ENCODE measurements around the gene KCNAB1.

The KCNAB1 gene

GRCh38 chr3:156285626-156286025 lies 165.2 kb downstream of the KCNAB1 start:
- no peak overlapping the region for H3K9ac ChIP-seq (ENCODE audit: low read length)
- DNase-seq, result no peak
- no peaks in the 10 kb centered on the region for H3F3A ChIP-seq (ENCODE audit: insufficient read depth, low read length)

GRCh38 chr3:156290924-156291271 lies 170.5 kb downstream of the KCNAB1 start:
- no peaks in the 10 kb centered on the region for H4K20me1 ChIP-seq (ENCODE audit: insufficient read depth, low read length)
- H3F3A ChIP-seq (ENCODE audit: insufficient read depth, low read length), result no peaks in the 10 kb centered on the region
- H3K4me1 ChIP-seq (ENCODE audit: low read length), result no peaks in the 10 kb centered on the region
- TF ChIP-seq CTCF (IDR thresholded peaks at IDR 0.05; ENCODE audit: low read length) (no peak), EZH2phosphoT487 (IDR thresholded peaks at IDR 0.05; ENCODE audit: low read length) (no peak), EZH2 (optimal IDR thresholded peaks at IDR 0.05; ENCODE audit: low read depth, low read length) (no peak)
- no peaks in the 10 kb centered on the region for H3K27me3 ChIP-seq (replicated peaks; ENCODE audit: insufficient read depth, low read length)
- H3K4me3 ChIP-seq (ENCODE audit: low read length), result no peak overlapping the region
- H3K36me3 ChIP-seq (replicated peaks; ENCODE audit: insufficient read depth, low read length), result no peaks in the 10 kb centered on the region; the same call in 1 of the 2 replicates
- no peak overlapping the region for H2AFZ ChIP-seq (ENCODE audit: low read length)
- no peaks in the 10 kb centered on the region for H3K9me2 ChIP-seq (replicated peaks; ENCODE audit: insufficient read depth, low read length)
- no peak overlapping the region for H3K27ac ChIP-seq (ENCODE audit: low read length)
- no peak overlapping the region for H3K4me2 ChIP-seq (ENCODE audit: low read depth, low read length)
- H3K9ac ChIP-seq (ENCODE audit: low read length), result no peak overlapping the region
- no peak for DNase-seq
- H3K9me3 ChIP-seq (replicated peaks; ENCODE audit: insufficient read depth, low read length), result no peaks in the 10 kb centered on the region
- H3K79me2 ChIP-seq (ENCODE audit: low read length), result no peaks in the 10 kb centered on the region

More at GRCh38 chr3:156285626-156286025, 165.2 kb downstream of the KCNAB1 start:
- H2AFZ ChIP-seq (ENCODE audit: low read length), result no peak overlapping the region
- no peaks in the 10 kb centered on the region for H4K20me1 ChIP-seq (ENCODE audit: insufficient read depth, low read length)
- H3K9me2 ChIP-seq (replicated peaks; ENCODE audit: insufficient read depth, low read length), result no peaks in the 10 kb centered on the region
- no peaks in the 10 kb centered on the region; the same call in 1 of the 2 replicates for H3K36me3 ChIP-seq (replicated peaks; ENCODE audit: insufficient read depth, low read length)
- H3K27me3 ChIP-seq (replicated peaks; ENCODE audit: insufficient read depth, low read length), result no peaks in the 10 kb centered on the region
- no peak overlapping the region for H3K27ac ChIP-seq (ENCODE audit: low read length)
- H3K4me3 ChIP-seq (ENCODE audit: low read length), result no peak overlapping the region
- no peaks in the 10 kb centered on the region for H3K9me3 ChIP-seq (replicated peaks; ENCODE audit: insufficient read depth, low read length)
- TF ChIP-seq EZH2phosphoT487 (IDR thresholded peaks at IDR 0.05; ENCODE audit: low read length) (no peak), EZH2 (optimal IDR thresholded peaks at IDR 0.05; ENCODE audit: low read depth, low read length) (no peak), CTCF (IDR thresholded peaks at IDR 0.05; ENCODE audit: low read length) (no peak)
- no peaks in the 10 kb centered on the region for H3K79me2 ChIP-seq (ENCODE audit: low read length)
- no peaks in the 10 kb centered on the region for H3K4me1 ChIP-seq (ENCODE audit: low read length)
- H3K4me2 ChIP-seq (ENCODE audit: low read depth, low read length), result no peak overlapping the region

- TF ChIP-seq CTCF (IDR thresholded peaks at IDR 0.05; ENCODE audit: low read length), result no peak
- TF ChIP-seq EZH2phosphoT487 (IDR thresholded peaks at IDR 0.05; ENCODE audit: low read length), result no peak
- TF ChIP-seq EZH2 (optimal IDR thresholded peaks at IDR 0.05; ENCODE audit: low read depth, low read length), result no peak
- DNase-seq, result no peak
- no peak overlapping the region for H3K9ac ChIP-seq (ENCODE audit: low read length)
- H3K27ac ChIP-seq (ENCODE audit: low read length), result no peak overlapping the region
- H3K4me1 ChIP-seq (ENCODE audit: low read length), result no peaks in the 10 kb centered on the region
- H3K27me3 ChIP-seq (replicated peaks; ENCODE audit: insufficient read depth, low read length), result no peaks in the 10 kb centered on the region
- H3K36me3 ChIP-seq (replicated peaks; ENCODE audit: insufficient read depth, low read length), result no peaks in the 10 kb centered on the region; the same call in 1 of the 2 replicates
- H3K9me3 ChIP-seq (replicated peaks; ENCODE audit: insufficient read depth, low read length), result no peaks in the 10 kb centered on the region
- H3K4me2 ChIP-seq (ENCODE audit: low read depth, low read length), result no peak overlapping the region
- H3K79me2 ChIP-seq (ENCODE audit: low read length), result no peaks in the 10 kb centered on the region
- no peaks in the 10 kb centered on the region for H4K20me1 ChIP-seq (ENCODE audit: insufficient read depth, low read length)
- no peak overlapping the region for H3K4me3 ChIP-seq (ENCODE audit: low read length)
- no peaks in the 10 kb centered on the region for H3F3A ChIP-seq (ENCODE audit: insufficient read depth, low read length)
- H2AFZ ChIP-seq (ENCODE audit: low read length), result no peak overlapping the region
- H3K9me2 ChIP-seq (replicated peaks; ENCODE audit: insufficient read depth, low read length), result no peaks in the 10 kb centered on the region
Observed at GRCh38 chr3:156291272-156292123, 171.1 kb downstream of the KCNAB1 start.
